ENCODE results near the gene TXNL4B. TPM values are rescaled to one million over a fixed set of nuclear protein-coding genes. Genes with fewer than 3 reads are reported as not detected.

Gene TXNL4B
- total RNA-seq, 1 donor from 2014 or later, result 7.7 TPM

- DNase-seq (ENCODE audit: low spot score), result no peak
Observed at GRCh38 chr16:72042157-72042660, 51.2 kb downstream of the TXNL4B start.

GRCh38 chr16:72036098-72036497 is 57.3 kb downstream of the TXNL4B start:
- no peak for DNase-seq (ENCODE audit: low spot score)

Other genes with a start within 250 kb of the TXNL4B start
- gene ATXN1L, start 247.6 kb downstream of the TXNL4B start, total RNA-seq, result 44.4 TPM
- gene ZNF821, start 209.4 kb downstream of the TXNL4B start, total RNA-seq, result 6.7 TPM
- gene IST1, start 198.1 kb downstream of the TXNL4B start, total RNA-seq, result 171 TPM
- gene PKD1L3, start 93.2 kb downstream of the TXNL4B start, total RNA-seq, result 0.55 TPM
- gene DHODH, start 84.9 kb downstream of the TXNL4B start, total RNA-seq, result 8.4 TPM
- gene HP, start 39.1 kb downstream of the TXNL4B start, total RNA-seq, result 63.2 TPM
- gene HPR, start 30.4 kb downstream of the TXNL4B start, total RNA-seq, result 0.48 TPM
- gene DHX38, start 227 bp upstream of the TXNL4B start, total RNA-seq, result 53.4 TPM
- 0.39 TPM for gene PMFBP1, start 78.5 kb upstream of the TXNL4B start, total RNA-seq